PFSK-1 (cell line): ENCODE data around the gene PON1. TPM values are rescaled to one million over a fixed set of nuclear protein-coding genes. Genes with fewer than 3 reads are reported as not detected.

ENCODE experiments used
- FOXP2 ChIP-seq: optimal IDR thresholded peaks from 2 replicates; pipeline ENCODE3; 2011; ENCODE audit warnings: borderline replicate concordance, control low read depth, inconsistent platforms; ENCODE audit not compliant: insufficient read depth; ENCODE audit errors: extremely low read length, extremely low read depth
- POLR2AphosphoS5 ChIP-seq: IDR thresholded peaks from 2 replicates; pipeline ENCODE4 v1.6.1; 2012; ENCODE audit warnings: low read depth, mild to moderate bottlenecking, control low read depth, low read length, moderate library complexity
- SIN3A ChIP-seq: IDR thresholded peaks from 2 replicates; pipeline ENCODE4 v1.6.1; 2012; ENCODE audit warnings: mild to moderate bottlenecking, low read length, moderate library complexity, borderline replicate concordance; ENCODE audit not compliant: insufficient read depth
- TAF1 ChIP-seq: IDR thresholded peaks from 2 replicates; pipeline ENCODE4 v1.6.1; 2012; ENCODE audit warnings: low read length, control low read depth, borderline replicate concordance; ENCODE audit not compliant: insufficient read depth
- polyA plus RNA-seq: library from polyadenylated mRNA; unstranded; fragments of >200 nt; gene quantifications from one replicate; pipeline ENCODE4 v1.2.1, GENCODE V29; 2012; ENCODE audit warnings: low read depth, missing spikeins; ENCODE audit not compliant: insufficient read length
- TF ChIP-seq, protein P1 (sequence below), 2 experiments: IDR thresholded peaks; 2 replicates each; pipeline versions ENCODE4 v1.6.1 to v1.8.0; 2011 to 2012; ENCODE audit warnings: low read depth in 2 of 2, low read length in 2 of 2, control low read depth in 1 of 2, inconsistent platforms in 1 of 2, mild to moderate bottlenecking in 1 of 2, moderate library complexity in 1 of 2; ENCODE audit not compliant: insufficient read depth in 1 of 2

The PON1 gene
- polyA plus RNA-seq = not detected

DNA sequence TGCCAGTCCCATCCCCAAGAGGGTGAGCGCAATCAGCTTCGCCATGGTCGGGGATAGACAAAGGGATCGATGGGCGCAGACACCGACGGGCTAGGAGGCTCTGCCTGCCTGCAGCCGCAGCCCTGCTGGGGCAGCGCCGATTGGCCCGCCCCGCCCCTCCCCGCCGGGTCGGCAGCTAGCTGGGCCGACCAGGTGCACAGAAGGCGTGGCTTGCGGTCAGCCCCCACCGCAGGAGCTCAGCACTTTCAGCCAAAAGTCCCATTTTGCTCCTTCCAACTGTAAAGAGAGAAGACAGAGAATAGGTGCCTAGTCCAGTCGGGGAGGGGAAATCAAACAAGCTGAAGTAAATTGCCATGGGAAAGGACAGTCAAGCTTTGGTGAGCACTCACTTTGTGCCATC is at the start of gene PON1:
PON1 (minus strand) TSS at position 102 of the 400 bp plus-strand sequence; CDS start at position 45, 57 bp downstream.
- TF ChIP-seq POLR2AphosphoS5 (no peak), TAF1 (no peak), FOXP2 (no peak), SIN3A (no peak)
- TF ChIP-seq, protein P1, sequence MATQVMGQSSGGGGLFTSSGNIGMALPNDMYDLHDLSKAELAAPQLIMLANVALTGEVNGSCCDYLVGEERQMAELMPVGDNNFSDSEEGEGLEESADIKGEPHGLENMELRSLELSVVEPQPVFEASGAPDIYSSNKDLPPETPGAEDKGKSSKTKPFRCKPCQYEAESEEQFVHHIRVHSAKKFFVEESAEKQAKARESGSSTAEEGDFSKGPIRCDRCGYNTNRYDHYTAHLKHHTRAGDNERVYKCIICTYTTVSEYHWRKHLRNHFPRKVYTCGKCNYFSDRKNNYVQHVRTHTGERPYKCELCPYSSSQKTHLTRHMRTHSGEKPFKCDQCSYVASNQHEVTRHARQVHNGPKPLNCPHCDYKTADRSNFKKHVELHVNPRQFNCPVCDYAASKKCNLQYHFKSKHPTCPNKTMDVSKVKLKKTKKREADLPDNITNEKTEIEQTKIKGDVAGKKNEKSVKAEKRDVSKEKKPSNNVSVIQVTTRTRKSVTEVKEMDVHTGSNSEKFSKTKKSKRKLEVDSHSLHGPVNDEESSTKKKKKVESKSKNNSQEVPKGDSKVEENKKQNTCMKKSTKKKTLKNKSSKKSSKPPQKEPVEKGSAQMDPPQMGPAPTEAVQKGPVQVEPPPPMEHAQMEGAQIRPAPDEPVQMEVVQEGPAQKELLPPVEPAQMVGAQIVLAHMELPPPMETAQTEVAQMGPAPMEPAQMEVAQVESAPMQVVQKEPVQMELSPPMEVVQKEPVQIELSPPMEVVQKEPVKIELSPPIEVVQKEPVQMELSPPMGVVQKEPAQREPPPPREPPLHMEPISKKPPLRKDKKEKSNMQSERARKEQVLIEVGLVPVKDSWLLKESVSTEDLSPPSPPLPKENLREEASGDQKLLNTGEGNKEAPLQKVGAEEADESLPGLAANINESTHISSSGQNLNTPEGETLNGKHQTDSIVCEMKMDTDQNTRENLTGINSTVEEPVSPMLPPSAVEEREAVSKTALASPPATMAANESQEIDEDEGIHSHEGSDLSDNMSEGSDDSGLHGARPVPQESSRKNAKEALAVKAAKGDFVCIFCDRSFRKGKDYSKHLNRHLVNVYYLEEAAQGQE (IDR thresholded peaks at IDR 0.05; ENCODE audit: insufficient read depth in 1 of 2, low read depth in 2 of 2, low read length in 2 of 2) = no peak

DNA sequence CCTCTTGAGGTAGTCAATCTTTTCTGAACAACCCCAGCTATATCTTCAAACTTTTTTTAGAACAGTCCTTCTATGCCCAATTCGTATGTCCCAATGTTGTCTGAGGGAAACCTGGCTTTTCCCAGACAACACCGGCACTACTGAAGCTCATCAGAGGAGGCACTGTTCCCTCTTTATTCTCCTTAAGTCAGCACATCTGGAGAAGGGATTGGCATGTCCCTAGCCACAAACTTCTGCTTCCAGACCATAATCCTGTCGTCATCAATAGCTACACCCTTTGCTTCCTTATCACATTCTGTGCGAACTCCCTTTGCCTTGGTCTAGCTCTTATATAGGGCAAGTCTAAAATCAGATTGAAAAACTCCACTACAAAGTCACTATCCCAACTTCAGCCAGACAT is 49.0 kb upstream of the PON1 start:
- TF ChIP-seq FOXP2 (no peak), SIN3A (no peak)
- TF ChIP-seq, protein P1 (IDR thresholded peaks at IDR 0.05; ENCODE audit: insufficient read depth in 1 of 2, low read depth in 2 of 2, low read length in 2 of 2) = no peak

- TF ChIP-seq TAF1 = no peak
- TF ChIP-seq SIN3A = no peak
- no peak for TF ChIP-seq FOXP2
- TF ChIP-seq, protein P1 (IDR thresholded peaks at IDR 0.05; ENCODE audit: insufficient read depth in 1 of 2, low read depth in 2 of 2, low read length in 2 of 2) = no peak
- TF ChIP-seq POLR2AphosphoS5 = no peak
Measured at GRCh38 chr7:95368235-95368634, 43.9 kb upstream of the PON1 start.

GRCh38 chr7:95367606-95368005 is 43.3 kb upstream of the PON1 start:
- TF ChIP-seq FOXP2 = no peak
- TF ChIP-seq, protein P1 (IDR thresholded peaks at IDR 0.05; ENCODE audit: insufficient read depth in 1 of 2, low read depth in 2 of 2, low read length in 2 of 2) = no peak
- no peak for TF ChIP-seq TAF1
- no peak for TF ChIP-seq POLR2AphosphoS5
- no peak for TF ChIP-seq SIN3A

DNA sequence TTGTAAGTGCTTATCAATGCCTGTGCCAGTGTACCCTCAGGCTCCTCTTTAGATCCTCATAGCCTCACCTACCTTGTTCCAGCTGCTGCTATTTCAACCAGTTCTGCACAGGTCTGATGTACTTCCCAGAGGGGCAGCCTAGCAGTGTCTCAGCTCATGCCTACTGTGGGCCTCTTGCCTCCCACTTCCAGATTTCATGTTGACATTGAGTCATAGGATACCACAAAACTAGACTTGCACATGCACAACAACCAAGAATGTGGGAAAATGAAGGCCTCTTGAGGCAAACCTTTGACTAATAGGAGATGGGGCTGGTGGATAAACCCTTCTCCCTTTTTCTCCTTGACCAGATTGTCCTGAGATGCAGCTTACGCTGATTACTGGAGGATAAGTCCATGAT is 40.8 kb upstream of the PON1 start:
- TF ChIP-seq SIN3A (no peak), POLR2AphosphoS5 (no peak), TAF1 (no peak), FOXP2 (no peak)
- TF ChIP-seq, protein P1 (IDR thresholded peaks at IDR 0.05; ENCODE audit: insufficient read depth in 1 of 2, low read depth in 2 of 2, low read length in 2 of 2) = no peak
